Measurements from ENCODE around the gene SLC35A3. TPM values are rescaled to one million over a fixed set of nuclear protein-coding genes. Genes with fewer than 3 reads are reported as not detected.
A peak's percentile ranks its signal among the peaks of the same experiment; 100 is the strongest.

SLC35A3 gene
- total and polyA plus RNA-seq, 2 donors (not counting 1 experiment from before 2014, with no cell fraction given) = 13.2 to 20.8 TPM

DNA sequence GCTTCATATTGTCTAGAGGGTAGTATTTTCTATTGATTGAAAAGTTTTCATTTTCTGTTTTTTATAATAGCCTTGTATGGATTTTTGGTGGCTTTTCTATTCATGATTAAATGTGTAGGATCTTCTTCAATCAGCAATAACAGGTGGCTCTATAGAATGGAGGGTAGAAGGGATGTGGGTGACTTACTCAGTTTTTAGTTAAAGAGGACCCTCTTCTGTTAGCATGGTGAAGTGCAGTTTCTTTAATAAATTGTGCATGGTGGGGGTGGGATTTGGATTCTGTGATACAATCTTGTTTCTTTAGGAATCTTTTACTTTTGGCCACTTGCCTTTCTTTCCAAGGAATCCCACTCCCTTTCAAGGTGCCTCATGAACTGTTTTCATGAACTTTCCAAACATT lies 64.7 kb downstream of the SLC35A3 start:
- Histone ChIP-seq H3K36me3 (ENCODE audit: control insufficient read depth, insufficient read depth, low read length) (no peaks in the 10 kb centered on the region), H4K20me1 (ENCODE audit: control insufficient read depth, extremely low read depth, insufficient read depth, low read length) (no peaks in the 10 kb centered on the region), H2AFZ (ENCODE audit: low read length) (no peak overlapping the region), H3K27me3 (ENCODE audit: control insufficient read depth, insufficient read depth, low read length) (no peaks in the 10 kb centered on the region), H3K79me2 (ENCODE audit: control insufficient read depth, insufficient read depth, low read length) (peaks cover 21% of the 10 kb centered on the region), H3K4me2 (ENCODE audit: extremely low read depth, insufficient read depth, low read length) (no peak overlapping the region), H3K27ac (ENCODE audit: insufficient read depth, low read length) (no peak overlapping the region), H3K9me3 (ENCODE audit: control insufficient read depth, insufficient read depth, low read depth, low read length) (no peaks in the 10 kb centered on the region), H3K4me3 (replicated peaks in 1 of 4; ENCODE audit: control extremely low read depth in 1 of 4, insufficient read depth in 1 of 4, low read depth in 3 of 4, low read length in 4 of 4) (no peak overlapping the region), H3K9ac (ENCODE audit: insufficient read depth, low read length) (no peak overlapping the region), H3K4me1 (ENCODE audit: control insufficient read depth, extremely low read depth, insufficient read depth, low read length) (no peaks in the 10 kb centered on the region)
- DNase-seq (ENCODE audit: low read depth in 2 of 2) = peak in 1 of 2 donors; percentile 57
- TF ChIP-seq, protein P1, sequence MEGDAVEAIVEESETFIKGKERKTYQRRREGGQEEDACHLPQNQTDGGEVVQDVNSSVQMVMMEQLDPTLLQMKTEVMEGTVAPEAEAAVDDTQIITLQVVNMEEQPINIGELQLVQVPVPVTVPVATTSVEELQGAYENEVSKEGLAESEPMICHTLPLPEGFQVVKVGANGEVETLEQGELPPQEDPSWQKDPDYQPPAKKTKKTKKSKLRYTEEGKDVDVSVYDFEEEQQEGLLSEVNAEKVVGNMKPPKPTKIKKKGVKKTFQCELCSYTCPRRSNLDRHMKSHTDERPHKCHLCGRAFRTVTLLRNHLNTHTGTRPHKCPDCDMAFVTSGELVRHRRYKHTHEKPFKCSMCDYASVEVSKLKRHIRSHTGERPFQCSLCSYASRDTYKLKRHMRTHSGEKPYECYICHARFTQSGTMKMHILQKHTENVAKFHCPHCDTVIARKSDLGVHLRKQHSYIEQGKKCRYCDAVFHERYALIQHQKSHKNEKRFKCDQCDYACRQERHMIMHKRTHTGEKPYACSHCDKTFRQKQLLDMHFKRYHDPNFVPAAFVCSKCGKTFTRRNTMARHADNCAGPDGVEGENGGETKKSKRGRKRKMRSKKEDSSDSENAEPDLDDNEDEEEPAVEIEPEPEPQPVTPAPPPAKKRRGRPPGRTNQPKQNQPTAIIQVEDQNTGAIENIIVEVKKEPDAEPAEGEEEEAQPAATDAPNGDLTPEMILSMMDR (conservative IDR thresholded peaks at IDR 0.05 in 1 of 2, IDR thresholded peaks at IDR 0.05 in 1 of 2; ENCODE audit: low read depth in 1 of 2, low read length in 2 of 2) = peak; percentile 30 to 38
- TF ChIP-seq EZH2 (IDR thresholded peaks at IDR 0.05; ENCODE audit: low read length, missing control alignments) = no peak

GRCh38 chr1:100035214-100035613 lies 65.4 kb downstream of the SLC35A3 start:
- H3K4me3 ChIP-seq (replicated peaks in 1 of 4; ENCODE audit: control extremely low read depth in 1 of 4, insufficient read depth in 1 of 4, low read depth in 3 of 4, low read length in 4 of 4) = no peak overlapping the region
- H3K79me2 ChIP-seq (ENCODE audit: control insufficient read depth, insufficient read depth, low read length) = peaks cover 29% of the 10 kb centered on the region
- no peak overlapping the region for H3K9ac ChIP-seq (ENCODE audit: insufficient read depth, low read length)
- no peaks in the 10 kb centered on the region for H3K4me1 ChIP-seq (ENCODE audit: control insufficient read depth, extremely low read depth, insufficient read depth, low read length)
- H4K20me1 ChIP-seq (ENCODE audit: control insufficient read depth, extremely low read depth, insufficient read depth, low read length) = no peaks in the 10 kb centered on the region
- no peaks in the 10 kb centered on the region for H3K9me3 ChIP-seq (ENCODE audit: control insufficient read depth, insufficient read depth, low read depth, low read length)
- H3K36me3 ChIP-seq (ENCODE audit: control insufficient read depth, insufficient read depth, low read length) = no peaks in the 10 kb centered on the region
- H2AFZ ChIP-seq (ENCODE audit: low read length) = no peak overlapping the region
- no peak overlapping the region for H3K4me2 ChIP-seq (ENCODE audit: extremely low read depth, insufficient read depth, low read length)
- no peak overlapping the region for H3K27ac ChIP-seq (ENCODE audit: insufficient read depth, low read length)
- DNase-seq (ENCODE audit: low read depth in 2 of 2) = no peak
- no peaks in the 10 kb centered on the region for H3K27me3 ChIP-seq (ENCODE audit: control insufficient read depth, insufficient read depth, low read length)
- TF ChIP-seq EZH2 (IDR thresholded peaks at IDR 0.05; ENCODE audit: low read length, missing control alignments) = no peak
- TF ChIP-seq, protein P1 (conservative IDR thresholded peaks at IDR 0.05 in 1 of 2, IDR thresholded peaks at IDR 0.05 in 1 of 2; ENCODE audit: low read depth in 1 of 2, low read length in 2 of 2) = no peak

DNA sequence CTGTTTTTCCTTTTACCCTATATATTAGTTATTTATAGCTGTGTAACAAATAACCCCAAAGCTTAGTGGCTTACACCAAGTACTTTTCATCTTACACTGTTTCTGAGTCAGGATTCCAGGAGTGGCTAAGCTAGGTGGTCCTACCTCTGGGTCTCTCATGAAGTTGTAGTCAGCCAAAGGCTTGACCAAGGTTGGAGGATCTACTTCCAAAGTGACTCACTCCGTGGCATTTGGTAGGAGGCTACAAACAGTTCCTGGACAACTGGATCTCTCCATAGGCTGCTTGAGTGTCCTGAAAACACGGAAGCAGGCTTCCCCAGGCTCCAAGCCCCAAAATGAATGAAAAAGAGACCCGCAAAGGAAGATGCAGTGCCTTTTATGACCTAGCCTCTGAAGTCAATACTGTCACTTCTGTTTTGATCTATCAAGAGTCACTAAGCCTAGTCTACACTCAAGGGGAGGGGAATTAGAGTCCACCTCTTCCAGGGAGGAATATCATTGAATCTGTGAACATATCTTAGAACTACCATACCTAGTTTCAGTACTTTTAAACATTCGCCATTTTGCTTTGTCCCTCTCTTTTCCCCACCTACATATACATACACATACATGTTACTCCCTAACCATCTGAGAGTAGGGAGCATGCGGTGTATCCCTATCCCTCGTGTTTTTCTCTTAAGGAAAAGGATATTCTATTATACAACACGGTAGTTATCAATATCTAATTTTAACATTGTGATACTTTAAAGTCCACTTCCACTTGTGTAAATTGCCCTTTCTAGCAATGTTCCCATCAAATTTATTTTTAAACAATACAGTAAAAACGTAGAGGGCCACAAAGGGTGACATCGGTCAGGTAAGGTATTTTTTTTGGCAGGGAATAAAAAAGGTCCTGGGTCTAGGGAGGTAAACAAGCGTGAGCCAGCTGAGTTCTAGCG lies 67.2 kb downstream of the SLC35A3 start:
- Histone ChIP-seq H3K4me1 (ENCODE audit: control insufficient read depth, extremely low read depth, insufficient read depth, low read length) (peaks cover 2% of the 10 kb centered on the region), H3K79me2 (ENCODE audit: control insufficient read depth, insufficient read depth, low read length) (peaks cover 47% of the 10 kb centered on the region), H3K4me2 (ENCODE audit: extremely low read depth, insufficient read depth, low read length) (peak overlapping the region; percentile 99), H3K4me3 (replicated peaks in 1 of 4; ENCODE audit: control extremely low read depth in 1 of 4, insufficient read depth in 1 of 4, low read depth in 3 of 4, low read length in 4 of 4) (peak overlapping the region; percentile 84 to 100 (median 96)), H2AFZ (ENCODE audit: low read length) (peak overlapping the region; percentile 82), H3K36me3 (ENCODE audit: control insufficient read depth, insufficient read depth, low read length) (no peaks in the 10 kb centered on the region), H3K27me3 (ENCODE audit: control insufficient read depth, insufficient read depth, low read length) (no peaks in the 10 kb centered on the region), H4K20me1 (ENCODE audit: control insufficient read depth, extremely low read depth, insufficient read depth, low read length) (no peaks in the 10 kb centered on the region), H3K9ac (ENCODE audit: insufficient read depth, low read length) (peak overlapping the region; percentile 99), H3K9me3 (ENCODE audit: control insufficient read depth, insufficient read depth, low read depth, low read length) (no peaks in the 10 kb centered on the region), H3K27ac (ENCODE audit: insufficient read depth, low read length) (peak overlapping the region; percentile 99)
- TF ChIP-seq, protein P1 (conservative IDR thresholded peaks at IDR 0.05 in 1 of 2, IDR thresholded peaks at IDR 0.05 in 1 of 2; ENCODE audit: low read depth in 1 of 2, low read length in 2 of 2) = no peak
- TF ChIP-seq EZH2 (IDR thresholded peaks at IDR 0.05; ENCODE audit: low read length, missing control alignments) = no peak
- peak; percentile 47 to 70 for DNase-seq (ENCODE audit: low read depth in 2 of 2)
